ENCODE results near the gene ADNP.
"Not testable (repeated sequence)": the region's sequence is repeated elsewhere in the genome, so short reads cannot be mapped to it uniquely, and the experiment has no call there.

- TF ChIP-seq CTCF (conservative IDR thresholded peaks at IDR 0.05); ZFX (IDR thresholded peaks at IDR 0.05): not testable (repeated sequence)
Observed at GRCh38 chr20:50881759-50882424, 49.3 kb downstream of the ADNP start.

Measured in C4-2B (cell line).